ENCODE data around the gene DHRS4L2.
"Not testable (repeated sequence)": the region's sequence is repeated elsewhere in the genome, so short reads cannot be mapped to it uniquely, and the experiment has no call there.

DHRS4L2 gene

DNA sequence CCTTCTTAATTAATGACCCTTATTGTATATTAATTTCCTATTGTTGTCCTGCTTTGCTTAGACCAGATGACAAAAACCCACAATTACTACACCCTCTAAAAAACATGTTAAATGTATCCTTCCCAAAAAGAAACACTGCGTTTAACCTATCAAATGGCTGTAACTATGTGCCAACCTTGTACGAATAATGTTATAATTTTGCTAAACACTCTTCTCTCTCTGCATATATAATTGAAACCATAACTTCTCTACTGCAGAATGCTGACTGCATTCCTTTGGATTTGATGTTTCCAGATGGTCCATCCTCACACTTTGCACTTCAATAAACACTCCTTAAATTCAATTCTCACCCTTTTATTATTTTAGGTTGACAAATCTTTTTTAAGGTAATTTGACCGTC, 31.8 kb downstream of the DHRS4L2 start:
- DNase-seq = not testable (repeated sequence)

DNA sequence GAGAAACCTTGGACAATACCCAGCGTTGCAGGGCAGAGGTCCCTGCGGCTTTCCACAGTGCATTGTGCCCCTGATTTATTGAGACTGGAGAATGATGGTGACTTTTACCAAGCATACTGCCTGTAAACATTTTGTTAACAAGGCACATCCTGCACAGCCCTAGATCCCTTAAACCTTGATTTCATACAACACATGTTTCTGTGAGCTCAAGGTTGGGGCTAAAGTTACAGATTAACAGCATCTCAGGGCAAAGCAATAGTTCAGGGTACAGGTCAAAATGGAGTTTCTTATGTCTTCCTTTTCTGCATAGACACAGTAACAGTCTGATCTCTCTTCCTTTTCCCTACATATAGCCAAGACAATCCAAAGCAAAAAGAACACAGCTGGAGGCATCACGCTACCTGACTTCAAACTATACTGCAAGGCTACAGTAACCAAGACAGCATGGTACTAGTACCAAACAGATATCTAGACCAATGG, 36.2 kb downstream of the DHRS4L2 start:
- not testable (repeated sequence) for DNase-seq

GRCh38 chr14:24029687-24030086, 41.0 kb downstream of the DHRS4L2 start:
- not testable (repeated sequence) for DNase-seq

- DNase-seq = not testable (repeated sequence)
These were observed 42.6 kb downstream of the DHRS4L2 start for GRCh38 chr14:24031331-24031730.

DNA sequence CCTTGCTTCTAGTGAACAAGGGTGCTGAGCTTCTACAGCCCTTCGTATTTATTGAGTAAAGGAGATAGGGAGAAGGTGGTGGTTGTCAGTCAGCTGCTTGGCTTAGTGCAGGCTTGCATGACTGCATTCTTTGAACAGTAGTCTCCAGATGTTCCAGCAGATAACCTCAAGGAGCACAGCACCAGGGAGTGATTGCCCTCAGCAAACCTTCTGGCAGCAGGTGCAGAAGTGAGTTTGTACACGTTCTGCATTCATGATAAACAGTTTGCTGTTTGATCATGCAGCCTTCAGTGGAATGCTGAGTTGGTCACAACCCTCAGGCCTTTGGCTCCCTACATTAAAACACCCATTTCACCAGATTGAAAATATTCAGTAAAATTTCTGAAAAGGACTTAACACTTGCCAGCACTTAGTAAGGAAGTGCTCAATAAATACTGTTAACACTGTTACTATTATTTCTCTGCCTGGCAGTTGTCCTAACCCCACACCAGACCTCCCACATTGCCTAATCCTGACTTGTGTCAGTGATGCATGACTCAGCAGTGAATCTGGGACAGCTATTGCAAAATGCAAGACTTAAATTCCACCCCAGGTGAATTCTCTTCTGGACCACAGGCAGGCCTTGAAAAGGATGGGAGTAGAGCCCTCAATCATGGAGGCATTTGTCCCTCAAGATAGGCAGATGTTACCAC, 44.1 kb downstream of the DHRS4L2 start:
- DNase-seq = no peak

- not testable (repeated sequence) for DNase-seq
These were observed 47.0 kb downstream of the DHRS4L2 start for GRCh38 chr14:24035769-24036168.

DNA sequence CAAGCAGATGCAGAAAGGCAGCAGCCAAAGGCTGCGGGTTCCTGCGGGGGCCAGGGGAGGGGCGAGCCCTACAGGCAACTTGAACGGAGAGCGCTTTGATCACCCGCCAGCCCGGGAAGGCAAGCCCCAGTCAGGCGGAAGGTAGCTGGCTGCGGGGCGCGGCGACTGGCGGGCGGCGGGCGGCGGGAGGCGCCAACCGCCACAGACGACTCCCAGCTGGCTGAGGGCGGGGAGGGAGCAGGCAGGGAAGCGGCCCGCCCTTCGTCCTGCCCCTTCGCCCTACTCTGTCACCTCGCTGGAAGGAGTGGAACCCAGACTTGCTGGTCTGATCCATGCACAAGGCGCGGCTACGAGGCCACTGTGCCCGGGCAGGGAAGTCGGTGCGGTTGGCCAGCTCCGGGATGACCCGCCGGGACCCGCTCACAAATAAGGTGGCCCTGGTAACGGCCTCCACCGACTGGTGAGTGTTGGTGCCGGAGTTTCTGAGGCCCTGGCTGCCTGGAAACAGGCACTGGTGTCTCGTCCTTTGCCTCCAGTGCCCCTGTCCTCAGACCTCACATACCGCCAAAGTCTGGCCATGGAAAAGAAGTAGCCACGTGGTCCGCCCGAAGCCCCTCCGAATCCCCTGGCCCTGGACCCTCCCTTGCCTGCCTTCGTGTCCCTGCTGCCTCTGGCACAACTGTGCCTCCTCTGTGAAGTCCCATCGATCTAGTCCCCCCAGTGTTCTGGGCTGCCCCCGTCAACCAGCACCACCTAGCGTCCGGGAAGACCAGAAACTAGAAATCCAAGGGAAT, 47.6 kb downstream of the DHRS4L2 start:
- DNase-seq = peak; percentile 62

DNA sequence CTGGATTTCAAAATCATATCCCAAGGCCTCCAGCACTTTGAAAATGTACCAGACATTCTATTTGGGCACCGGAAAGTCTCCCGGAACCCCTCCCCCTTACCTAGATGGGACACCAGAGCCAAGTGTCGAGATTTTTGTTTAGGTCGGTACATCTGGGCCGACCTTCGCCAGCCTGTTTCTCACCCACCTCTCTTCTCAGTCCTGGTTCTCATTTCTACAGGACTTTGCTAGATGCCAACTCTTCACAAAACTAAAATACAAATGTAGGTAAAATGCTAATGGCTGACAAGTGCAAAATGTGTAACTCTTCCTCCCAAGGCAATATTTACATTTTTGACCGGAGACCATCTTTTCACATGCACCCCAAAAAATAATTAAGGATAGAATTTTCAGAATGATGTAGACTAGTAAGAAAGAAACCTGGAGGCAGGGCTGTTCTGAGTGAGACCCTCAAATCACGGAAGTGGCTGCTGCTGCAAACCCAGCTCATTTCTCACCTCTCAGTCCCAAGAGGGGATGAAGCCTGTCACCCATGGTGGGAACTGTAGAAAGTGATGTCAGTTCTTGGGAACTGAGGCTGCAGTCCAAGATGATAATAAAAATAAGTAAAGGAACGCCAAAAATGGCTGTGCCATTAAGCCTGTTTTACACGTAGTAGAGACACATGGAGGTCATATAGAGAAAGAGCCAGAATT, 48.4 kb downstream of the DHRS4L2 start:
- DNase-seq = not testable (repeated sequence)

DNA sequence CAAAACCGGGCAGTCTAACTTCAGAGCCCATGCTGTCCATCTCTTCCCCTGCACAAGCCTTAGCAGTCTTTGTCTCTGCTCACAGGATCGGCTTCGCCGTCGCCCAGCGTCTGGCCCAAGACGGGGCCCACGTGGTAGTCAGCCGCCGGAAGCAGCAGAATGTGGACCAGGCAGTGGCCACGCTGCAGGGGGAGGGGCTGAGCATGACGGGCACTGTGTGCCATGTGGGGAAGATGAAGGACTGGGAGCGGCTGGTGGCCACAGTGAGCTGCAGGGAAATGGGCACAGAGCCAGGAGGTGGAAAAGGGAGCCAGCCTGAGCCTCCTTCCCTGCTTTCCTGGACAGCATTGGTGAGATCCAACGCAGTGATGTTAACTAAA, 48.9 kb downstream of the DHRS4L2 start:
- no peak for DNase-seq

DNA sequence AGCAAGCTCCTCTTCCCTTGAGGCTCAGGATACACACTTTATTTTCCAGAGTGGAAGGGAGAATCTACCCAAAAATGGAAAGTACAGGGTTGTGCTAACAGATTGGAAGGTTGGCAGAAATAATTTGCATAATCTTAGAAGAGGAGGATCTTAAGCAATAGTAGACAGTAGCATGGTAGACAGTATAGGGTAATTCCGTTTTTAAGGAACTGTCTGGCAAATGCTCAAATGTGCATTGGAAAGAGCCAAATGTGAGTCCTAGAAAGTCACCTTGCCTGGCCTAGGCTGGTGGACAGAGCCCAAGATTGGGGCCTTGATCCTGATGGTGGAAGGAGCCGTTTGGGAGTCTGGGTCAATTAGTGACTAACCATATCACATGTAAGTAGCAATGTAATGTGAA, 50.0 kb downstream of the DHRS4L2 start:
- DNase-seq = no peak

DNA sequence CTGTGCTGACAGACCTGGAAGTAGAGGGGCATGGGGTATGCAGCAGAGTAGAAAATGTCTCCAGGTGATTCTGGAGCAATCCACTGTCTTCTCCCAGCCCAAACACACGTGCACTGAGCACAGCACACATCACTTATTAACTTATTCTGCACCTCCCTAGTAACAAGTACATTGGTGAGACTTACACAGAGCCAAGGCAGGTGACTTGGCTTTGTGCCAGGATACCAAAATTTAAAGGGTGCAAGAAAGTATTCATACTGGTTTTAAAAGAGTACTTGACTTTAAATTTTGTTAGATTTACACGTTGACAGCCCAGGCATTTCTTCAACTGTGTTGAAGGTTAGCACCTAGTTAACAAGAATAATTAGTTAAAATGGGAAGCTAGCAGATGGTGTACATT, 52.0 kb downstream of the DHRS4L2 start:
- no peak for DNase-seq

DNA sequence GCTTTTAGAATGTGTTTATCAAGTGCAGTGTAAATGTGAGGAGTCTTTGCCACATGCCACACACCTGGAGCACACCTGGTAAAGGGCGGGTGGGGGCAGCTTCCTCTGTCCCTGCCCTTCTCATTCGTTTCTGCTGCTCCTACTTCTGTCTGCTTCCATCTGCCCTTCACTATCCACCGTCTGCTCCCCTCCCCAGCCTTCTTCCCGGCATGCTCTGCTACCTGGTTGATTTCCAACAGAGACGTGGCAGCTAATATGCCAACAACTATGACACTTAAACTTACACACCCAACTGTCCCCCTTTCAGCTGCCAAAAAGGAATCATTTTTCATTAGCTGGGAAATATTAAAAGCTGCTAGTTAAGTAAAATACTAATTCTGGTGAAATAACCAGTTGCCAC, 54.0 kb downstream of the DHRS4L2 start:
- no peak for DNase-seq

GRCh38 chr14:24049002-24049401, 60.3 kb downstream of the DHRS4L2 start:
- DNase-seq = not testable (repeated sequence)

DNA sequence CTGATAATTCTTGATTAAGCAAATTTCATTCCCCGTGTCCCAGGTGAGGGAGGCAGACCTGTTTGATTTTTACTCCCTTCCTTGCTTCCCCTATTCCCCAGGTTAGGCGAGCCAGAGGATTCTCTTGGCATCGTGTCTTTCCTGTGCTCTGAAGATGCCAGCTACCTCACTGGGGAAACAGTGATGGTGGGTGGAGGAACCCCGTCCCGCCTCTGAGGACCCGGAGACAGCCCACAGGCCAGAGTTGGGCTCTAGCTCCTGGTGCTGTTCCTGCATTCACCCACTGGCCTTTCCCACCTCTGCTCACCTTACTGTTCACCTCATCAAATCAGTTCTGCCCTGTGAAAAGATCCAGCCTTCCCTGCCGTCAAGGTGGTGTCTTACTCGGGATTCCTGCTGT, 62.0 kb downstream of the DHRS4L2 start:
- DNase-seq = not testable (repeated sequence)

- no peak for DNase-seq
These were observed 62.6 kb downstream of the DHRS4L2 start for GRCh38 chr14:24051176-24051788.

GRCh38 chr14:24051789-24052655, 63.3 kb downstream of the DHRS4L2 start, which contains the start of gene CARMIL3:
Gene CARMIL3, plus strand, starts transcription at chr14:24052009. Its CDS starts 145 bp downstream, at chr14:24052154.
- peak; percentile 47 for DNase-seq

DNA sequence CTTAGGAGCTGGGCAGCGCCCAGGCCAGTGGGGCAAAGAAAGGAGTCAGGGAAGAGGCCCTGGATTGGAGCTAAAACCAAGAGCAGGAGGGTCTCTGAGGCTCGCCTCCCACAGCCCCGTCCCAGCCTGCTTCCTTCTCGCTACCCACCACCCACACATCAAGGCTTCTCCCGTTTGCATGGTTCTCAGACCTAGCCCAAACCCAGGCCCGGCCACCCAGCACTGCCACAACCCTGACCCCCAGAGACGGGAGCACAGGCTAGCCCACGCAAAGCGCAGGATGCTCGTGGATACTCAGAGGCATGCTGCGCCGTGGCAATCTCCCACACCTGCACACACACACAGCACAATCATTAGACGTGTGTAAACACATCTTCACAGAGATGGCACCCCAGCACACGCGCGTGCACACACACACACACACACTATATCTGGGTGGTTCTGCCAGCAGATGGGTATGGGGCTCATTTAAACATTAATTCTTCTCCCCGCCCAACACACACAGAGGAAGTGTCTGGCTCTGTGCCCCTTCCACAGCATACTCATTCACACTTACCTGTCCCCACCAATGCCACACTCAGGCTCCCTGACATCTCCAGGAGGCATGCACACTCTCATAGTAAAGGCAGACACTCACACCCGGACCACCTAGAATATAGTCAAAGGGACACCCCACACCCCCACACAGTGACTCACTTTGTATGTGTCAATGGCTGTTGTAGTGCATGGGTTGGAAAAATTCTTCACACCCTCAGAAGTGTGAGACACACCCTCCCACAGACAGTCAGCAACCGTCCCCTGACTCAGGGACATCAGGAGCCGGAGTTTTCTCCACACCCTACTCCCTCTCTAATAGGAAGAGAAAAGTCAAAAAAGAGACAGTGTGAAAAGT, 64.2 kb downstream of the DHRS4L2 start:
- no peak for DNase-seq

DNA sequence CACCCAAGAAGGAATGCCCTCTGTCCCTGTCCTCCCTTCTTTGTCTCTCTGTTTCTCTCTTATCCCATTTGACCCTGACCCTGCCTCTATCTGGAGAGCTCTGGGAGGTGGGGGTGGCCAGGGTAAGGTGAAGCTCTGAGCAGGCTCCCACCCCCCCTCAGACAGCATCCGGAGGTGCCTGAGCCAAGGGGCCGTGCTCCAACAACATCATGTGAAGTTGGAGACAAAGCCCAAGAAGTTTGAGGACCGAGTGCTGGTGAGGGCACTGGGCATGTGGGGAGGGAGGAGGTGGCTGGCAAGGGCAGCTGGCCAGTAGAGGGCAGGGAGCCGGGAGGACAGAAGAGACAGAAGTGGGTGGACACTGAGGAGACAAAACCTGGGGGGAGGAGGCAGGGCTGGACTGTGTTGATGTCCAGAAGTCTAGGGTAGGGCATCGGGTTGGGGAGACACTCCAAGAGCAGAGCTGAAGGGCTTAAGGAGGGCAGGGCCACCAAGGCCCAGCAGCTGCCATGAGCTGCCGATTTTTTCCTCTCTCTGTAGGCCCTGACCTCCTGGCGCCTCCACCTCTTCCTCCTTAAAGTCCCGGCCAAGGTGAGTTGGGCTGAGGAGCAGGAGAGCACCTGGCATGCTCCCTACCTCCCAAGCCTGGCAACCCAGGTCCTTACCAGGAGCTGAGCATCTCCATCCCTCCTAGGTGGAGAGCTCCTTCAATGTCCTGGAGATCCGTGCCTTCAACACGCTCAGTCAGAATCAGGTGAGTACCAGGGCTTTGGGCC, 65.0 kb downstream of the DHRS4L2 start:
- no peak for DNase-seq

DNA sequence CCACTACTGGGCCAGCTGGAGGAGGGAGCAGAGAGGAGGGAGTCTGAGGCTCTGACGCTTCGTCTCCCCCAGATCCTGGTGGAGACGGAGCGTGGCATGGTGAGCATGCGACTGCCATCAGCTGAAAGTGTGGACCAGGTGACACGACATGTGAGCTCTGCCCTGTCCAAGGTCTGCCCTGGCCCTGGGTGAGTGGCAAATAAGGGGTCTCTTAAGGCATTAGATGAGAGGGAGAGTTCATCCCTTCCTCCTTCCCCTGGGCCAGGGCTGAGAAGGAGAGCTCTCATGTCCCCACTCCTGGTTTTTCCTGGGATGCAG, 65.6 kb downstream of the DHRS4L2 start:
- no peak for DNase-seq

DNA sequence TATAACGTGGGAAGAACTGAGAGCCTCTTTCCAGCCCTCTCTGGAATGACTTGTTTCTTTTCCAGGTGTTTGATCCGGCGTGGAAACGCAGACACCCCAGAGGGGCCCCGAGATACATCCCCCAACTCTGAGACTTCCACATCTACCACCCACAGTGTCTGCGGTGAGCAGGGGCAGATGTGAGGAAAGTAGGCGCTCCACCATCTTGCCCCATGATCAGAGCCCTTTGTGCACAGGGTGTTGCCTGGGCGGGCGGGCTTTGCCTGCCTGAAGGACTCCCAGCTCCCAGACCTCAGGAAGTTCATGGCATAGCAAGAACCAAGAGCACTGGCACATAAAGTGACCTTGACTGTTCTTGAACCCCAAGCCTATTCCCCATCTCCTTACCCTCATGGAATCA, 65.9 kb downstream of the DHRS4L2 start:
- DNase-seq = no peak

Data from NCI-H748 treated with DMSO at 0.1 percent for 48 hours (cell line).